Measurements from ENCODE around the gene IQCE.
"Not testable (repeated sequence)": the region's sequence is repeated elsewhere in the genome, so short reads cannot be mapped to it uniquely, and the experiment has no call there.

Gene IQCE

GRCh38 chr7:2520761-2521290 lies 38.0 kb upstream of the IQCE start:
- DNase-seq, result no peak

DNA sequence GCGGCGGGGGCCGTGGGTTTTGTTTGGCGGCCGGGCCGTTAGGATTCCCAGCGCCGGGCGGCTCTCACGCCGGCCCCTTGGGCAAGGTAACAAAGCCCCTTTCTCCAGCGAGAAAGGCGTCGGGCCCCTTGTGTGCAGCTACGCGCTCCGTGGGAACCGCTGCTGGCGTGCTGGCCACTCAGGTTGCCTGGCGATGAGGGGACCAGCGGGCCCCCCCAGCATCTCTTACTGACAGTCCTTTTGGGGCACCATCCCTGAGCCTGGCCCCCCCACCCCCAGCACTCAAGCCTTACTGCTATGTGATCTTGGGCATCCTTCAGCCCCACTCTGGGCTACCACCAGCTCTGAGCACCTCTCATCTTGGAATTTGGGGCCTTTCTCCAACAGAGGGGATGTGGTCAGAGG lies 37.4 kb upstream of the IQCE start:
- DNase-seq, result no peak

DNA sequence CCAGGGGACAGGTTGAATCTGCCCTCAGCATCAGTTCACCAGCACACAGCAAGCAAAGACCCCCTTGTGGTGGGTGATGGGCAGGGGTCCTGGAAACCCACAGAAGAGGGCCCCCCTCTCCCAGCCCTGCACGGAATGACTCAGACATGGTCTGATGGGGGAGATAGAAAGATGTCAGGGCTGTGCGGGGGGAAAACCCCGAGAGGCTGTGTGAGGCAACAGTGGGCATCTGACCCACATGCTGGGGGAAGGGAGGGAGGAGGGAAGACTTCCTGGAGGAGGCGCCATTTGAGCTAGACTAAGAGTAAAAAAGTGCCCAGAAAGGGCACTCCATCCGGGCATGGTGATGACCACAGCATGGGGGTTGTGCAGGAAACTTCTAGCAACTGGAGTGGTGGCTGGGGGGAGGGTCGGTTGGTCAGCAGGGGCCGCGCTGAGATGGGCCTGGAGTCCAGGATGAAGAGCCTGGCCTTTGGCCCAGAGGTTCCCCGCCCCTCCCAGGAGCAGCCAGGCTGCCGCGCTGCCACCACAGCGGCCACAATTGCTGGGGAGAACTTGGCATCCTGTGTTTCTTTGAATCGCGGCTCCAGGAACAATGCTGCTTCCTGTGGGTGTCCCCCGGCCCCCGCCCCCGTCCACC lies 36.7 kb upstream of the IQCE start:
- peak; percentile 48 for DNase-seq

- DNase-seq, result peak; percentile 63
These were observed 35.9 kb upstream of the IQCE start for GRCh38 chr7:2522780-2523433.

DNA sequence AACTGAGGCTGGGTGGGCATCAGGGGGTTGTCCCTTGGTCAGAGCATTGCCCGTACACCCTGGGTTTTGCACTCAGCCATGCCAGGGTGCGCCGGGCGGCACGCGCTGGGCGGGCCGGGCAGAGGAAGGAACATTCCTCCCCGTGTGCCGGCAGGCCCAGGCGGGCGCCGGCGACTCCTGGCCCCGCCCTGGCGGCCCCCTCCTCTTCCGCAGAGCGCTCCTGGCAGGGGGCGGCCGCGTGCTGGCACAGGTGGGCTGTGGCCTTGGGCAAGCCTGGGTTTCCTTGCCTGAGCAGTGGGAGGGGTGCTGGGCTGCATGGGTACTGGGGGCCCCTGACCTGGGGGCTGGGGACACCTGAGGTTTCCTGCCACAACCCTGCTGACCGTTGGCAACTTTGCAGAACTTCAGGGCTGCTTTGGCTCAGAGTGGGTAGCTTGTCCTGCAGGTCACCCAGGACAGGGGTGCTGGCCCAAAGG lies 35.3 kb upstream of the IQCE start:
- no peak for DNase-seq

DNA sequence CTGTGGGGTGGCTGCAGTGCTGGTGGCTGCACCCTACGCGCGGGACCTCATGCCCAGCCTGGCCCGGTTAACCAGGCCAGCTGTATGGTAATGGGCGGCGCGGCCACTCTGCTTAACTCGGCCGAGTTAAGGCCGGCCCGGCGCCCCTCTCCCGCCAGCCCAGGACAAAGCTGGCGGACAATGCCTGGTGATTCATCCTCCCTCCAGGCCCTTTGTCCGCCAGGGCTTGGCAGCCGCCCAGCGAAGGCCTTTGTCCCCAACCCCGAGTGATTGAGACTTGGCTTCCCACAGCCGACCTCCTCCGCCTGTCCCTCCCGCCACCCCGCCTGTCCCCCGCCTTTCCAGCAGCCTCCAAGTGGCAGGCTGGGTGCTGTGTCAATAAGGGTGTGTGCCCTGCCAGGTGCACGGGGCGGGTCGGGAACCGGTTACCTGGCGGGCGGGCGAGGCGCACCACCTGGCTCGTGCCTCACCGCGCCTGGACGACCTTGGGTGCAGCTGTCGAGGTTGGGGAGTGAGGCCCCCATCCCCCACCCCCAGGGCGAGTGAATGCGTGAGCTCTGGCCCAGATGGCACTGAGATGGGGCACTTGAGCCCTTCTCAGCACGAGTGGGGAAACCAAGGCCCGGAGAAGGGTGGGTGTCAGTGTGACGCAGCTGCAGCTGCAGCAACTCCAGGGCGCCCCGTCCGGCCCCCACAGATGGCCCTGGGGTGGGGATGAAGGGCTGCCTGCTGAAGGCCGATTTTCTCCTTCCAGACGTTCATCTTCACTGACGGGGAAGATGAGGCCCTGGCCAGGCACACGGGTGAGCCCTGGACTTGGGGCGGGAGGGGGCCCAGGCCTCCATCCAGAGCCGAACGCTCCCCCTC lies 34.6 kb upstream of the IQCE start:
- DNase-seq, result no peak

- DNase-seq, result no peak
These were observed 33.7 kb upstream of the IQCE start for GRCh38 chr7:2524808-2525657.

DNA sequence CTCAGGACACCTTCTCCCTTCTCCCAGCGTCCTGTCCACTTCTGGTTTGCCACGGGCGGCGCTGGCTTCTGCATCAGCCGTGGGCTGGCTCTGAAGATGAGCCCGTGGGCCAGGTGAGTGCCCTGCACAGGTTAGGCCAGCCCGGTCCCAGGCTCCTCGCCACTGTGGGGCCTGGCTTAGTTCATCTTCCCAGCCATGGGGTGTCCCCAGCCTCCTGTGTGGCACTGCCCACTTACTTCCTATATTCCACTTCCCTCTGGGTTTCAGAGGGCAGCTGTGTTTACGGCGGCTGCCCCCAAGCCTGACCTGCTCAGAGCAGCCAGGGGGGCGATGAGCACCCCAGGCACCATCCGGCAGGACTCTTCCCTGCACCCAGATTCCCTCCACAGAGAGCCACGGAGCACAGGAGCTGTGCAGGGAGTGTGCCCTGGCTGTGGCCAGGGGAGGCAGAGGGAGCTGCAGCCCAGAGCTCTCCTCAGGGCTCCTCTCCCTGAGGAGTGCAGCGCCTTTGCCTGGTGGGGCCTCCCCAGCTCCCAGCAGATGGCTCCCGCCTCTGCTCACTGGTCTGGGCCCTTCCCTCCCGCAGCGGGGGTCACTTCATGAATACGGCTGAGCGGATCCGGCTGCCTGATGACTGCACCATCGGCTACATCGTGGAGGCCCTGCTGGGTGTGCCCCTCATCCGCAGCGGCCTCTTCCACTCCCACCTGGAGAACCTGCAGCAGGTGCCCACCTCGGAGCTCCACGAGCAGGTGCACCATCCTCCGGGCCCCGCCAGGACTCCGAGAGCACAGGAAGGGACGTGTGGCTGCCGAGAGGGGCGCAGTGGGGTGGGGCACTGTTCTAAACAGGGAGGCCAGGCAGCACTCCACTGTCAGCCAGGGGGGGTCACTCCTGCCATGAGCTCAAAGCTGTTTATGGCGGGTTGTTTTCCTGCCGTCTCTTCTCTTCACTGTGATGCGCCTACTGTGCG lies 32.8 kb upstream of the IQCE start:
- DNase-seq, result no peak

DNA sequence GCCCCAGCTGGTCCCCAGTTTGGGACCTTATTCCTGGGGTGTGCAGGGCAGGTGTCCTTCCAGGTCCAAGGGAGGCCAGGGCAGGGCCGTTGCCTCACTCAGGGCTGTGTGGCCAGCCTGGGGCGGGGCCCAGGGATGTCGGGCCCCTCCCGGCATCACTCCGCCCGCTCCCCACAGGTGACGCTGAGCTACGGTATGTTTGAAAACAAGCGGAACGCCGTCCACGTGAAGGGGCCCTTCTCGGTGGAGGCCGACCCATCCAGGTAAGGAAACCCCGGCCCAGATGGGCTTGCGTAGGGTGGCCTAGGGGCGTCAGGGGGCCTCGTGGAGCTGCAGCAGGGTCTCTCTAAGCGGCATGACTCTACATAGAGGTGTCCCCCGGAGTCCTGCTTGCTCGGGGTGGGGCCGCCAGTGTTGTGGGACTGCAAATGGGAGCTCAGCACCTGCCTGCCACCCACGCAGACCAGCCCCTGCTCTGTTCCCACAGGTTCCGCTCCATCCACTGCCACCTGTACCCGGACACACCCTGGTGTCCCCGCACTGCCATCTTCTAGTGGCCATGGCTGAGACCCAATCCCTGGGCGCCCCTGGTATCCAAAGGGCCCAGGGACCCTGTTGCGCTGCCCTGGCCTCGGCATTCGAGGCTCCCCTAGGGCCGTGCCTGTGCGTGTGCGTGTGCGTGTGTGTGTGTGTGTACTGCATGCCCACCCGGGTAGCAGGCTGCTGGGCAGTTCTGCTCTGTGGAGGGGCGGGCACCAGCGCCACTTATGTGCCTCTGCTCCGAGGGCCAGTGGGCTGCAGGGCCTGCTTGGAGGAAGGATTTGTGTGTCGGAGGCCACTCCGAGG lies 31.9 kb upstream of the IQCE start:
- DNase-seq, result no peak

DNA sequence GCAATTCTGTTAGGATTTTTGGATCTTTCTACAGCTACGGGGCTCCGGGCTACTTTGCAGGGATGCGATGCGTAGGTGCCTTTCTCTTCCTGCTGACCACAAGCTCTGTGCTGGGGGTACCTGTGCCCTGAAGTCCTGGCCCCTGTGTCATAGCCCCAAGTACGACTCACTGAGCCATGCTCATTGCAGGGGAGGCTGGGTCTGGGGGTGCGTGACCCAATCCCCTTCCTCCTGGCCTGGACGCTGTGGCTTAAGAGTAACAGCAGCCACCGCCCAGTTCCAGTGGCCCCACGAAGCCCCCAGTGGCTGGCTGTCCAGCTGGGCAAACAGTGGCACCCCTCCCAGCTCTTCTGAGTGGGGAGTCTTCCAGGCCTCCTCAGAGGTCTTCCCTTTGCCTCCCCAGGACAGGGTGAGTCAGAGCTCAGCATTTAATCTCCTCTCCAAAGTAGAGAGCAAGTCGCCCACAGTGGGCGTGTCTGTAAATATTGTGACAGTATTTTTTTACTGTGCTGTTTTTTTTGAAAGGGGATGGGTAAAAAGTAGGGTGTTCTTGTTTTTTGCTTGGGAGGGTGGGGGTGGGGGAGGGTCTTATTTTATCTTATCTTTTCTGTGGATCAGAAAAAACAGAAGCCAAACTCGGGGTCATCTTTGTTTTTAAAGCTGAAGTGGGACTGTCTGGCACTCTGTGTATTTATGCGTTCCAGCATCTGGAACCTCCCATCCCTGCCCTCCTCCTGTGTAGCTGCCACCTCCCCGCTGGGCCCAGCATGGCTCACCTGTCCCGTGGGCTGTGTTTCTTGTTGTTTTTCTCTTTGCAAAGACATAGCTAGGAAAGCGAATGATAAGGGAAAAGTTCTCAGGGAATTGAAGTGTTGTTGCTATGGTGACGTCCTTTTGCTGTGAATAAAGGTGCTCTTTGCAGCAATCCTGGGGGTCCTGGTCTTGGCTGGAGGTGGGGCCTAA lies 31.0 kb upstream of the IQCE start:
- DNase-seq, result peak; percentile 43

GRCh38 chr7:2528481-2529095 lies 30.2 kb upstream of the IQCE start:
- DNase-seq, result no peak

DNA sequence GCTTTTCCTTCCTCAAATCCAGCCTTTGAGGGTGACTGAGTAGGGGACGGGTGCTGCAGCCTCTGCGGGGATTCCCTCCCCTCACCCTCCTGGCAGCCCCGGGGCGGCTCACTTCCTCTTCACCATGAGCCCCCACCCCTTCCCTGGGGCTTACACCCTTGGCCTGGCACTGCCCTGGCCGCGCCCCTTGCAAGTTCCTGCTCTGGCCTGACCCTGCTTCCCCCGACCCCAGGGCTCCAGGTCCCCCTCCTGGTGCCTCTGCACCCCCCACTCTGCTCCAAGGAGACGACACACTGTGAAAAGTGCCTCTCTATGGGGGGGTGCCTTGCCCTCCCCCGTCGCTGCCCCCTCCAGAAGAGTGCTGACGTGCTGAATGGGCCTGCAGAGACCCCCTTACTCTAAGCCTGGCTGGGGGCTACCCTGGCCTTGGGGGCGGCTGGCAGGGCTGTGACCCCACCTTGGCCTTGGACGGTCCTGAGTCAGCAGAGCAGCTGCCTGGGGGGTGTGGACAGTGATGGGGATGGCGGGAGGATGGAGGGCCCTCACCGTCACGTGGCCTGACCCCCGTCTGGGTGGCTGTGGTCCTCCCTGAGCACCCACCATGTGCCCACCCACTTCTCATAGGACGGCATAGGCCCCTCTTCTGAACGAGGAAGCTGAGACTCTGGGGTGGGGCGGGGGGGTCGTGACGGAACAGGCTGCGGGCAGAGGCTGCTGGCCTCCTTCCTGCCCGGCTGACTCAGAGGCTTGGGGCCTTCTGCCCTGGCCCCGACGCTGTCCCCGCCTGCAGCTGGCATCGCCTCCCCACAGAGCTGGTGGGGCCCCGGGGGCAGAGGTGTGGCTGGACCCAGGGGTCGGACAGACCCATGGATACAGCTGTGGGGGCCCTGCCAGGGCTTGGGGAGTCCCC lies 29.4 kb upstream of the IQCE start:
- no peak for DNase-seq

GRCh38 chr7:2530071-2530987 lies 28.4 kb upstream of the IQCE start:
- DNase-seq, result no peak

- not testable (repeated sequence) for DNase-seq
These were observed 27.6 kb upstream of the IQCE start for GRCh38 chr7:2530994-2531795.

DNA sequence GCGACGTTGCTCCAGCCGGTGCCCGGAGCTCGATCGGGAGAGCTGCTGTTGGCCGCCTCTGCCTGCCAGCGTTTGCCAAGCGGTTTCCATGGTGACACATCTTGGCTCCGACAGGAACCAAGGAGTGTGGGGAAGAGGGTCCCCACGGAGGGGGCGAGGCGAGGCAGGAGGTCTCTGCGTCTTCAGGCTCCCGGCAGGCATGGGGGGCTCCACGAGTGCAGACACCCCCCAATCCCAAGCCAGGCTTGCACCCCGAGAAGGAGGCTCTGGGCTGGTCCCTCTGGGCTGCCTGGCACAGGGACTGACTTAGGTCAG lies 27.0 kb upstream of the IQCE start:
- DNase-seq, result not testable (repeated sequence)

Data from fibroblast of skin of abdomen (primary cell).